ENCODE data around the gene SLC22A17.

SLC22A17 gene

DNA sequence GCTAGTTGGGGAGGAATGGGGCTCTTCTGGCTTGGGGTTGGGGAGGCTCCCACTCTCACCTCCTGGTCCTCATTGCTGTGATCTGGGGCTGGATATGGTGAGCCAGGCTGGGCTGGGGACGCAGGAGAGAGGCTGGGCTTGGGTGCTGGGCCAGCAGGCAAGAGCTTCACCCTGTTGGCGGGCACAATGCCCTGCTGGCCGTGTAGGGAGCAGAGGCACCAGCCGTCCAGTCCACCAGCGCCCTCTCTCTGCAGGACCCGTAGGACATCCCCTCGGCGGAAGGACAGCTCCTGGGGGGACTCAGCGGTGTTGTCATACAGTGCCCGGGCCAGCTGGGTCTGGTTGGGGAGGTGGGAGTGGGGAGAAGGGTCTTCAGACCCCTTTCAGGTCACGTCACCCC is 7.8 kb upstream of the SLC22A17 start:
- DNase-seq = no peak

DNA sequence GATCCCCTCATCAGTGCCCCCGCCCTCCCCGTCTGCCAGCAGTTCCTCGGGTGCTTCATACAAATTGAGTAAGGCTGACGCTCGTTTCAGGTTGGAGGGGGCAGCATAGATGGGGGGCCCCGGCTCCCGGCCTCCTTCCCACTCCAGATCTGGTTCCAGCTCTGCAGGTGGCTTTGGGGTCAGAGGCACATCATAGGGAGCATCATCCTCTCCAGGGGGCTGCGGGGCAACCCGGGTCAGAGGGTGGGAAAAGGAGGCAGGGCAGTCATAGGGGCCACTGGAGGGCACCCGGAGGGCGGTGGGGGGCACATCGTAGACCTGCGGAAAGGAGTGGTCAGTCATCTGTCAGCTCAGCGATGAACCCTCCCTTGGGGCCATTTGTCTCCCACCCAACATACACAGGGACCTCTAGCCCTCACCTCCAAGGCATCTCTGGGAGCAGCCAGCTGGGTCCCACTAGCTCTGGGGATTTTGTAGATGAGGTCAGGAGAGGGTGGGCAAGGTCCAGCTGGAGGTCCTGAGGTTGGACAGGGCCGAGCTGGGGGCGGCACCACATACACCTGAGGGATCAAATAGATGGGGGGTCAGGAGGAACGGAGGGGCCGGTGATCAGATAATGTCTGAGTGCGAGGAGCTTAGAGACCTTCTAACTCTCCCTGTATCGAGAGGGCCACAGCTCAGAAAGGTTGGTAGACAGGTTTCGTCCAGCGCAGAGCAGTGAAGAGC is 7.2 kb upstream of the SLC22A17 start:
- DNase-seq = no peak

DNA sequence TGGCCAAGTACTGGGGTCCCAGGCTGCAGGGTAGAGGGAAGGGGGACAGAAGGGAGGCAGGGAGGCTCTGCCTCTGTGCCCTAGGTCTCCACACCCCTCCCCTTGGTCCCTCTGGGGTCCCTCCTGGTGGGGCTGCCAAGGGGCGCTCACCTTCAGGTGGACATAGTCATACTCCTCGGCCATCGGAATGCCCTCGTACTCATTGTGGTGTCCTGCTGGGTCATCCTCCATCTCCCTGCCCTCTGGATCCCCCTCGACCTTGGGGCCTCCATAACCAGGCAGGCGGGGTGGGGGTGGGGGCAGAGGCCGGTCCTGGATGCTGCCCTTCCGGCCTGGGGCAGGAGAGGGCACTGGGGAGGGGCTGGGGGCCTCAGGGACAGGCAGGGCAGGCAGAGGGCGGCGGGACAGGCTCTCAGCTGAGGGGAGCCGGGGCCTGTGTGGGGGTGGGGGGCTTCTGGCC is 6.5 kb upstream of the SLC22A17 start:
- no peak for DNase-seq

DNA sequence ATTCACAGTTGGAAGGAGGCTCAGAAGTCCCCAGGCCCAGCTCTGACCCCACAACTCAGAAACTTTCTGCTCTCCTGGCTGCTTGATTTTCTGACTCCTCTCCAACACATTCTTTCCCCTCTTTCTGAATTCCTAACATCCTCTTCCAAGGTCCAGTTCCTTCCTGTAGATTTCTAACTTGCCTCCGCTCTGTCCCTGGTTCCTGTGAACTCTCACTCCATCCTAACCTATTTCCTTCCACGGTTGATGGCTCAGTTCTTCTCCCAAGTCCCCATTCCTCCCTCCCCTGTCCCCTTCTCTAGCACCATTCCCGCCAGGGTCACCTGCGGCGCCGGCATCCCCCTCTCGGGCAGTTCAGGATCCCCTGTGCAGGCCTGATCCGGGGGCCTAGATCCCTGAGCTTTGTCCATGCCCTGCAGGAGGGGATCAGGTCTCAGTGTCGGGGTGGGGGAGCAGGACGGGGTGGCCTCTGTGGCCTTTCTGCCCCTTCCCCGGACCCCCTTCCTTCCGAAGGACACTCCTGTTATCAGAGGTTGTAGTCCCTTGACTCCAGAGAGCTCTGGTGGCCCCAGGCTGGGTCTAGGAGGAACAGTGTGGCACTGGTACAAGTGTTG is 6.0 kb upstream of the SLC22A17 start:
- no peak for DNase-seq

DNA sequence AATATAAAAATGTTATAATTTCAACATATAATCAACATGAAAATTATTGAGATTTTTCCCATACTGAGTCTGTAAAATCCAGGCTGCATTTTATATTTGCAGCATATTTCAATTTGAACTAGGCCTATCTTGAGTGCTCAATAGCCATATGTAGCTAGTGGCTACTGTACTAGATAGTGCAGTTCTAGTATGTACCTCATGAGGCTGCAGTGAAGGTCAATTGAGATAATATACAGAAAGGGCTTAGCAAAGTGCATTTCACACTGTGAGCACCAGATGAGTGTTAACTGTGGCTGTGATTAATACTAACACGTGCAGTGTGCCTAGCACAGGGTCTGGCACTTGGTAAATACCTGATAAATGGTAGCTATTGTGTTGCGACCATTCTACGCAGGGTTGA is 5.4 kb upstream of the SLC22A17 start:
- DNase-seq = no peak

DNA sequence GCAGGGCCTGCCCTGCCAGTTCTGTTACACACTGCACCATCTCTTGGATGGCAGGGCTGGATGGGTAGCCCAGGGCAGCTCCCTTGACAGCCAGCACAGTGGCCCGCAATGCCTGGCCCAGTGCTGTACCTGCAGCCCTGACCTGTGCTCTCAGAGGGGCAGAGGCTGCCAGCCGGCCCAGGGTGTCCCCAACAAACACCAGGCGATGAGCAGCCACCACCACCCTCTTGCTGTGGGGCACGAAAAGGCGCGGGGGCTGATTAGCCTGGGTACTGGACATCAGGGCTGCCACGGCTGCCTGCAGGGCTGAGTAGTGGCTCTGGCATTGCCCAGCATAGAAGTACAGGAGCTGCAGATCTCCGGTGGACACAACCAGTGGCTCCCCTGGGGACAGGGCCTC is 4.6 kb upstream of the SLC22A17 start:
- DNase-seq = no peak

DNA sequence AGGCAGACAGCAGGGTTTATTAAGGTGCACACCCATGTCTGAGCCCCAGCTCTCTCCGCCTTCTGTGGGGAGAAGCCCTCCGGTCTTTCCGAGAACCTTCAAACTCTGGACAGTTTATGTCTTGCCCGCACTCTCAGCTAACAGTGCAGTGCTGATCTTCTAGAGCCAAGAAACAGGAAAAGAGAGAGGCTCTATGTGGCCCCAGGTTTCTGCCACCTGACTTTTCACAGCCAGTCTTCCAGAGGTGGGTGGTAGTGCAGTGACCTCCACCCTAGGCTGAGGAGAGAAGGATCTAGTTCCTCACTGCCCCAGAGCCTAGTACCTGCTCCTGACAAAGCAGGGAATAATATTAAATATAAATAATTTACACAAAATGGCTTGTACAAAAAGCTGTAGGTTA is 4.0 kb upstream of the SLC22A17 start:
- DNase-seq = no peak

DNA sequence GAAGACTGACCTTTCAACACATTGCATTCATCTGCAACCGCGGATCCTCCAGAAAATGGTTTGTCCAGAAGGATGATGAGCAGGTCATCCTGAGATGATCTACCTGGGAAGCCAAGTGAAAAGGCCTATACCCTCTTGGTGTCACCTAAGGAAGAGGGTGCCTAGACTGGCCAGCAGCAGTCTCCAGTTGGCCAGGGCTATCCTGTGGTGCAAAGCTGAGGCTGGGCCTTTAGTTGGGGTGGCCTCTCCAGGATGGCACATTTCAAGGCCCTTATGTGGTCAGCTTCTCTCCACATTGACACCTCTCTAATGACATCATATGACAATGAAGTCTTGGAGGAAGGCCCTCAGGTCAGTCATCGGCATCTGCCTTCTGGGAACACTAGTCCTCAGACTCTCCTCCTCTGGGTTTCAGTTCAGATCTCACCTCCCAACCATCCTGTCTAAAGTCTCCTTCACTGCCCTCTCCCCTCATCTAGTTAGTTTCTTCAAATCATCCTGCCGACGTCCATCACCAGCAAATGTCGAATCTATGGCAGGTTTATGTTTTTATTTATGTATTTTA is 3.3 kb upstream of the SLC22A17 start:
- no peak for DNase-seq

DNA sequence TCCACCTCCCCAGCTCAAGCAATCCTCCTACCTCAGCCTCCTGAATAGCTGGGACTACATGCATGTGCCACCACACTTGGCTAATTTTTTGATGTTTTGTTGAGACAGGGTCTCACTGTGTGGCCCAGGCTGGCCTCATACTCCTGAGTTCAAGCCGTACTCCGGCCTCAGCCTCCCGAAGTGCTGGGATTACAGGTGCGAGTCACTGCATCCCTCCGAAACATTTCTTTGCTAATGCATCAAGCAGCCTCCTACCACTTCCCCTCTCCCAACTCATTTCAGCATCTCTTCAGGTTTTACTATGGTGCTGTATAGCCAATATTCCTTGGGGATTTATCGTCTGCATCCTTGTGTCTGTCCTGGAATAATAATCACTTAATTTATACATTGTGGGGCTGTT is 2.3 kb upstream of the SLC22A17 start:
- no peak for DNase-seq

DNA sequence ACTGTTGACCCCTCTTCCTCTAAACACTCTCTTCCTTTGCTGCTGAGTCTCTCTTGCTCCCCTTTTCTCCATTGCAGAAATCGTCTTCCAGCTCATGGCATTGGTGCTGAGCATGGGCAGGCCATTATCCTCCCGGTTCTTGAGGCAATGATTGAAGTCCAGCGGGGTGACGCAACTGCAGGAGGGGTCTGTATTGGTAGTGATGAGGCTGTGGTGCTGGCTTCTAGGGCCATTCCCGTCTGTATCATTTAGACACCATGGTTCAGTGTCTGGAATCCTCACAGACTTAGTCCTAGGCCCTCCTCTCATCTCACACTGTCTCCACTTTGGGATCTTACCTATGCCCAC is 720 bp upstream of the SLC22A17 start:
- DNase-seq = no peak

DNA sequence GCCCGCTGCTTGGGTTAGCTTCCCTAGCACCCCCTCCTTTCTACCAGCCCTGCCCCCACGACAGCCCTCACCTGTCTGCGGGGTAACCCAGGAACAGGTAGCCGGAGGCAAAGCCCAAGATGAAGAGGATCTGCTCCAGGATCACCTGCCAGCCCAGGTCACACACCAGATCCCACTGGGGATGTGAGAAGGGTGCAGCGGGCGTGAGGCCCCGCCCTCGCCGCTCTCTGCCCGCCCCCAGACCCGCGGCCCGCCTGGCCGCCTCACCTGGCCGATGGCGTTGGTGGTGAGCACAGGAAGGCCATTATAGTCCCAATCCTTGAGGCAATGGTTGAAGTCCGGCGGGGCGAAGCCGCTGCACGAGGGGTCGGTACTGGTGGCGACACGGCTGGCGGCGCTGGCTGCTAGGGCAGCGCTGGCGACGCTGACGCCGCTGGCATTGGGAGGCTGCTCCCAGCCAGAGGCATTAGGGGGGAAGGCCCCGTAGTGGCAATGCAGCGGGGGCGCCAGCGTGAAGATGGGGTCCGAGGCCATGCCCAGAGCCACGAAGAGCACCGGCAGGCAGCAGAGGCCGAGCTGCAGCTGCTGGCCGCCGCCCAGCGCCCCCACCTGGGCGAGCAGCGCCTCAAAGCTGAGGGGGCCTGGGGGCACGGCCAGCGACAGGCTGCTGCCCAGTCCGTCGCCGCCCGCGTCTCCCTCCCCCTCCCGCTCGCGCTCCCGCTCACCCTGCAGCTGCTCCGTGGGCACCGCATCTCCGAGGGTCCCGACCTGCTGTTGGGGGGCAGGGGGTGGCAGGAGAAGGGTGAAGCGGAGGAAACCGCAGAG is 794 bp downstream of the SLC22A17 start:
- no peak for DNase-seq

DNA sequence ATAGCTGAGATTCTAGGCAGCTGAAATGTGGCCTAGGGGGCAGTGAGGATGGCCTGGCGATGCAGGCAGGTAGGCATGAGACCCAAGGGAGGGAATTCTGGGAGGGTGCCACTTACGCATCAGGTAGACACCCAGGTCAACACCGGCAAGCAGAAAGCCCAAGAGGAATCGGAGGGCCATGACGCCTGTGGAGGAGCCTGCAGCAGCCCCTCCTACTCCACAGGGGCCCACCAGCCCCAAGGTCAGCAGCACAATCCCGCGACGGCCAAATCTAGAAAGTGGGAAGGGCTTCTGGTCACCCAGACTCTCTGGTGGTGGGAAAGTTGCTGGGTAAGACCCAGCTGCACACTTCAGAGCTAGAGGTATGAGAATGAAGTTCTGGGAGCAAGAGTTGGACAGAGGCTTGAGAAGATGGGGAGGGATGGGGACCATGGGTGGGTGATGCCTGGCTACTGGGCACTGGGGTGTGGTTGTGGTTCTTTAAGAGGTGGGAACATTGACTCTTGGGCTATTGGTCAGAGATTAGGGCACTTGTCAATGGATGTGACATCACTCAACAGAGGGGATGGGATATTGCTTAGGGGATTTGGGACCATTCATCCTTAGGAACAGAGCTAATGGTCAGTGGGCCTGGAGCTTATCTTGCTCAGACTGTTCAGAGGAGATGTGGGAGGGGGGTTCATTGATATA is 3.4 kb downstream of the SLC22A17 start:
- DNase-seq = no peak

DNA sequence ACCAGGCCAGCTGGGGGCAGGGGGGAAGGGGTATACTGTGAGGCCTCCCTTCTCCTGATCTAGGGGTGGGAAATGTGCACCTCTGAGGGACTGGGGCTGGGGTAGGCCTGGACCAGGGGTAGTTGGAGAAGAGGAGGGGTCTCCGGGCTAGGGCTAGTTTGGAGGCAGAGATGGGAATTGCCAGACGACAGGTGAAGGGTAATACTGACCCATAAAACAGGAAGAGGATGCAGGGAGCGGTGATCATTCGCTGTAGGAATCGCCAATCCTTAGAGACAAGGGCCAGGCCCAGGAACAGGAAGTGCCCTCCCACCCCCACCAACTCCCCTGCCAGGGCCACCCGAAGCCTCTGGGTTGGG is 4.4 kb downstream of the SLC22A17 start:
- DNase-seq = no peak

DNA sequence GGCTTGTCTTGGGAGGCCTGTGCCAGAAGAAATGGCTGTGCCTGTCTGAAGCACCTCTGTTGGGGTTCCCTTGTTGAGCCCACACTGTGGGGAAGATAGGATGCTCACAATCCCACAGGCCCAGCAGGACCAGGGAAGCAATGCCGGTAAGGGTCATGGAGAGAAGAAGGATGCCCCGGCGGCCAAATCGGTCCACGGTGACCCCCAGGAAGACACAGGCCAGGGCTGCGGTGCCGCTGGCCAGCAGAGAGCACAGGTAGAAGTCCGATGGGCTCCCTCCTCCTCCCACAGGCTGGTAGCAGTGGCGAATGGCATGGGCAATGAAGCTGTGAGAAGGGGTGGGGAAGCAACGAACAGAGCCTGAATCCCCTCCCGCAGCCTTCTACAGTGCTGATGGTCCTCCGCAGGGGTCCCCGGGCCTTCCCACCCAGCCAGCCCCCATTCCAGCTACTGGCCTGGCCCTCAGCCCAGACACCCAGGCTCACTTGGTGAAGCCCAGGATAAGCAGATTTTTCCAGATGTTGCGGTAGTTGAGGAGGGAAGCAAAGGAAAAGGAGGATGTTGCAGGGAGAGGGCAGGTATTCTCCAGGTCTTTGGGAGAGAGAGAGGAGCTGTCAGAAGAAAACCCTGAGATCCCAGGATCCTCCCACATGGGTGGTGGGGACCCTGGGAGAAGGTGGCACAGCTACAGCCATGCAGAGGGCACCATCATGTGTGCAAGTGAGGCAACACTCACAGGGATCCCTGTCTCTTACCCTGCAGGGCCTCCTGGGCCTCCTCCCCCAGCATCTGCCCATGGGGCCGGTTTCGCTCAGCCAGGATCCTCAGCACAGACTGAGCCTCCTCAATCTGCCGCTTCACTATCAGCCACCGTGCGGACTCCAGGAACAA is 5.0 kb downstream of the SLC22A17 start:
- no peak for DNase-seq

DNA sequence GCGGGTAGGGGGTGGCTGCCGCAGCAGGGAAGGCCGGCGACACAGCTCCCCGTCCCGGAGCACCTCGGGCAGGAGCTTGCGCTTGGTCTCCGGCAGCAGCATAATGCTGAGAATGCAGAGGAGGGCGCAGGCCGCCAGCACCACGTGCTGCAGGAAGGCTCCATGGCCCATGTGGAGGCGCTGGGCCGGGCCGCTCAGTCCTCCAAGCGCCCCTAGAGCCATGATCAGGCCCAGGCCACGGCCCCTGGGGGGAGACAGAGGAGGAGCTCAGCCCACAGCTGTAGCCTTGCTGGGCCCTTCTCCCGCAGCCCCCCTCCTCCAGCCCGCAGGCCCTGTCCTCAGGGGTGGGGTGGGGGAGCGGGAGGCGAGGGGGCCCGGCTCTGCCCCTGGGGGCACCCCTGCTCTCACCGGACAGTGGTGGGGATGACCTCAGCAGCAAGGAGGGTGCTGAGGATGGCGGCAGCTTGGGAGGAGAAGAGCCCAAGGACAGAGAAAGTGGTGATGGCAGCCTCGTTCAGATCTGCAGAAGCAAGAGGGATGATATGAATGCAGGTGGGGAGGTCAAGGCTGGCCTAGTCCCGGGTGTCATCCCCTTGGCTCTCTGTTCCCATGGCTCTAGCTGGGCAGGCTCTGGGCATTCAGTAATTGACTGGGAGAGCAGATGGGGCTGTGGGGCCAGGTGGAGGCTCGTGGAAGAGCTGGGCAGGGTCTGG is 5.8 kb downstream of the SLC22A17 start:
- no peak for DNase-seq

DNA sequence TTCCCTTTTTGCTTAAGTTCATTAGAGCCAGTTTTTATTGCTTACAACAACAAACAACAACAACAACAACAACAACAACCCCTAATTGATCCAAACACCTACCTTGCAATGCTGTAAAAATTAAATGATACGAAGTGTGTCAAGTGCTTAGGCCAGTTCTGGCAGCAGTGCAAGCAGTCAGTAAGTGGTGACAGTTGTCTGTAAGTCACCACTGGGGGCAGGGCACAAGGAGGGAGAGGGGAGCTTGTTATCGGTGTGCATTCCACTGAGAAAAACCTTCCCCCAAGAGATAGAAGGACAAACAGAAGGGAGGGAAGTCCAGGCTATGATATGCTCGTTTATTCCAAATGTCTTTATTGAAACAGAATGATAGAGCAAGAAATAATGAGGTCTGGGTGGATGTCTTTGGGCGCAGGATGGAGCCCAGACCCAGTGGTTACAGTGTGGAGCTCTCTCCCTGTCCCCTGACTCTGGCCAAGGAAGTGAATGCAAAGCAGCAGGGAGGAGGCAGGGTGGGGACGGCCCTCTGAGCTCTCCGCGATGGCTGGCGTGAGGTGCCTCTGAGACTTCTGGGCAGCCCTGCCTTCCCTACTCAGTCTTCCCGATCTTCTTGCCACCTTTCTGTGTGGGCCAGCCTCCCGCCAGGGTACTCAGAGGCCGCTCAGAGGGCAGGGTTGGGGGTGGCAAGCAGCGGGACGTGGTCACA is 6.5 kb downstream of the SLC22A17 start:
- no peak for DNase-seq

DNA sequence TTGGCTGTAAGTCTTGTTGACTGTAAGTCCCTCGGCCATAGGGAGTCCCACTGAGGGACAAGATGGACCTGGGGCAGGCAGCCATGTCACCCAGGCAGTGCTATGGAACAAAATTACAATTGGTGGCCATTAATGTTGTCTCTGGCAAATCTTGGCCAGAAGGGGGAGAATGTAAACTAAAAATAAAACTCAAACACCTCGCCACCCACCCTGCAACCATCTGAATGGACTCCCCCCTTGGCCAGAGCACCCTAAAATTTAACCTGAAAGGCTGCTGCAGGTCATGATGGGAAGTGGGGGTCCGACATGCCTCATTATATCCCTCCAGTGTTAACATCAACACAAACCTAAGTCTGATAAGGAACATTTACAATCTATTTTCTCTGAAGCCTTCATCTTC is 8.2 kb downstream of the SLC22A17 start:
- DNase-seq = no peak

DNA sequence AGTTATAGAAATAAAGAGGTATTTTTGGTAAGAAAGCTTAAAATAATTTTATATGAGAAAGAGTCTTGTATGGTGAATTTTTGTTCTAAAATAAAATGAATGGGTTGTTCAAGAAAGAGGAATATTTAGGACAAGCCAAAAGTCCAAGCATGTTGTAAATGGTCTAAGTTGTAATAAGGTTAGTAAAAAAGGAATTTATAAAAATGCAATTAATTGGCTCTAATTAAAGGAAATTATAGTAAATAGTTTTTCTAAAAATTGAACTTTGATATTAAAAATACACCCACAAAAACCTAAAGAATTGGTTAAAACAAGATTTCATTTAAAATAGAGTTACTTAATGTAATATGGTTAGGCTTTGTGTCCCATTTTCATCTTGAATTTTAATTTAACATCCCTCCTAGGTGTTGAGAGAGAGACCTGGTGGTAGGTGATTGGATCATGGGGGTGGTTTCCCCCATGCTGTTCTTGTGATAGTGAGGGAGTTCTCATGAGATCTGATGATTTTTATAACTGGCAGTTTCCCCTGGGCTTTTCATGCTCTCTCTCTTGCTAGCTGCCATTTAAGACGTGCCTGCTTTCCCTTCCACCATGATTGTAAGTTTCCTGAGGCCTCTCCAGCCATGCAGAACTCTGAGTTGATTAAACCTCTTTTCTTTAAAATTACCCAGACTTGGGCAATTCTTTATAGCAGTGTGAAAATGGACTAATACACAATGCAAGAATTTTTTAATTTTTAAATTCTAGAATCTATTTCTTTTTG is 13.0 kb downstream of the SLC22A17 start:
- no peak for DNase-seq

DNA sequence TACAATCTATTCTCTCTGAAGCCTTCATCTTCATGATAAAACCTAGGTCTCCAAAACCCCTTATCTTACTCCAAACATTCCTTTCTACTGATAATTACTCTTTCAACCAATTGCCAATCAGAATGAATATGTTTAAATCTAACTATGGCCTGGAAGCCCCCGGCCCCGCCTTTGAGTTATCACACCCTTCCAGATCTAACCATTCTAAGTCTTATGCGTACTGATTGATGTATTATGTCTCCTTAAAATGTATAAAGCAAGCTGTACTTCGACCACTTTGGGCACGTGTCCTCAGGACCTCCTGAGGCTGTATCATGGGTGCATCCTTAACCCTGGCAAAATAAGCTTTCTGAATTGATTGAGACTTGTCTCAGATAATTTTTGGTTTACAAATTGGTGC is 17.1 kb downstream of the SLC22A17 start:
- no peak for DNase-seq

Data from stimulated activated CD4-positive, alpha-beta T cell treated with anti-CD3 and anti-CD28 coated beads, Interleukin-2, amount 100 ng/mL, for 48 hours (primary cell).